Endothelial cell of umbilical vein (primary cell): ENCODE measurements around the gene ADCY9. TPM values are rescaled to one million over a fixed set of nuclear protein-coding genes. Genes with fewer than 3 reads are reported as not detected.

Experiments used
- BruUV-seq: library from RNA; stranded (reverse); fragments of 400-500 nt; replicated peaks from 2 replicates; lab custom pipeline; 2021; lab: Mats Ljungman, UMichigan
- CTCF ChIA-PET: fragments of 300-600, 350-600 bp; sonication (Branson Sonifier 250); formaldehyde crosslinking; loops from one replicate; lab custom pipeline; 2021; ENCODE audit warnings: antibody characterized with exemption, inconsistent platforms; lab: Charles Lee
- POLR2A ChIA-PET: fragments of 300-600, 350-600 bp; sonication (Branson Sonifier 250); formaldehyde crosslinking; loops from one replicate; lab custom pipeline; 2021; ENCODE audit warnings: antibody characterized with exemption, inconsistent platforms; lab: Charles Lee
- DNase-seq: peaks from one replicate; pipeline ENCODE4 v3.0.0-alpha.2; 2011; ENCODE audit warnings: low read depth, low spot score
- FAIRE-seq: peaks from 2 replicates; lab custom pipeline; 2011; peaks lifted over from hg19 to GRCh38; lab: Jason Lieb, UNC
- H2AFZ ChIP-seq: 2 replicates; pipeline ENCODE4 v1.6.0; 2012; ENCODE audit warnings: low read depth, low read length, control low read depth, inconsistent platforms
- H3K27ac ChIP-seq: 2 replicates; pipeline ENCODE4 v1.5.1; 2011; ENCODE audit warnings: low read depth, mild to moderate bottlenecking, control low read depth, low read length, moderate library complexity; ENCODE audit not compliant: insufficient read depth
- H3K27me3 ChIP-seq, 2 experiments: 2 replicates each; pipeline versions ENCODE4 v1.6.0 to v1.6.1; 2011; ENCODE audit warnings: low read length in 2 of 2, mixed read lengths in 1 of 2; ENCODE audit not compliant: control insufficient read depth in 2 of 2, insufficient read depth in 2 of 2
- H3K36me3 ChIP-seq, 2 experiments: 2 replicates in 1 of 2; 3 replicates in 1 of 2; pipeline ENCODE4 v1.5.1; 2011; ENCODE audit warnings: low read length in 2 of 2, mild to moderate bottlenecking in 1 of 2, moderate library complexity in 1 of 2; ENCODE audit not compliant: control insufficient read depth in 2 of 2, insufficient read depth in 2 of 2; ENCODE audit errors: extremely low read depth in 1 of 2
- H3K4me1 ChIP-seq: 3 replicates; pipeline ENCODE4 v1.5.1; 2011; ENCODE audit warnings: mild to moderate bottlenecking, low read length; ENCODE audit not compliant: control insufficient read depth, insufficient read depth; ENCODE audit errors: extremely low read depth
- H3K4me2 ChIP-seq: 2 replicates; pipeline ENCODE4 v1.6.1; 2011; ENCODE audit warnings: low read length, control low read depth, mixed read lengths; ENCODE audit not compliant: insufficient read depth
- H3K4me3 ChIP-seq, 3 experiments: fragments of 200-600 bp in 1 of 3; sonication (generic), shearing (Covaris generic) in 1 of 3; replicated peaks in 1 of 3; 2 replicates each; pipeline ENCODE4 v1.5.1; 2011 to 2016; ENCODE audit warnings: control low read depth in 3 of 3, low read length in 3 of 3, mild to moderate bottlenecking in 2 of 3, inconsistent platforms in 1 of 3, low read depth in 1 of 3, moderate library complexity in 1 of 3; ENCODE audit not compliant: insufficient read depth in 1 of 3
- H3K79me2 ChIP-seq: 2 replicates; pipeline ENCODE4 v1.6.0; 2012; ENCODE audit warnings: low read length, inconsistent platforms; ENCODE audit not compliant: control insufficient read depth, insufficient read depth
- H3K9ac ChIP-seq: replicated peaks from 2 replicates; pipeline ENCODE3; 2011; ENCODE audit warnings: low read length, control low read depth; ENCODE audit not compliant: insufficient read depth; ENCODE audit errors: extremely low read depth
- H3K9me1 ChIP-seq: replicated peaks from 3 replicates; pipeline ENCODE4 v1.6.0; 2011; ENCODE audit warnings: mild to moderate bottlenecking, low read length; ENCODE audit not compliant: control insufficient read depth, insufficient read depth; ENCODE audit errors: extremely low read depth
- H3K9me3 ChIP-seq: replicated peaks from 2 replicates; pipeline ENCODE4 v1.5.1; 2012; ENCODE audit warnings: low read length, inconsistent platforms; ENCODE audit not compliant: control insufficient read depth, insufficient read depth
- H4K20me1 ChIP-seq: replicated peaks from 2 replicates; pipeline ENCODE3; 2011; ENCODE audit warnings: mild to moderate bottlenecking, low read length; ENCODE audit not compliant: control insufficient read depth, insufficient read depth; ENCODE audit errors: extremely low read depth
- CTCF ChIP-seq, 2 donors: IDR thresholded peaks; 1 replicate in 1 of 2; 2 replicates in 1 of 2; pipeline ENCODE4 v1.5.1; 2011; ENCODE audit warnings: low read length in 2 of 2, mild to moderate bottlenecking in 2 of 2, moderate library complexity in 2 of 2, control low read depth in 1 of 2, inconsistent platforms in 1 of 2, low read depth in 1 of 2; ENCODE audit not compliant: insufficient read depth in 1 of 2; ENCODE audit errors: extremely low read depth in 1 of 2
- EZH2 ChIP-seq: IDR thresholded peaks from 2 replicates; pipeline ENCODE4 v1.6.1; 2012; ENCODE audit warnings: borderline replicate concordance, low read depth, mild to moderate bottlenecking, moderate library complexity, low read length, inconsistent platforms; ENCODE audit not compliant: severe bottlenecking
- FOS ChIP-seq: IDR thresholded peaks from 2 replicates; pipeline ENCODE4 v1.6.1; 2011; ENCODE audit warnings: mild to moderate bottlenecking, low read length, moderate library complexity, borderline replicate concordance; ENCODE audit not compliant: insufficient read depth
- GATA2 ChIP-seq: IDR thresholded peaks from 2 replicates; pipeline ENCODE4 v1.7.0; 2011; ENCODE audit warnings: low read depth, mild to moderate bottlenecking, moderate library complexity, mixed read lengths, low read length; ENCODE audit not compliant: insufficient read length, insufficient read depth
- JUN ChIP-seq: IDR thresholded peaks from 2 replicates; pipeline ENCODE4 v1.6.1; 2011; ENCODE audit warnings: borderline replicate concordance, low read depth; ENCODE audit not compliant: insufficient read length, insufficient read depth
- MAX ChIP-seq: IDR thresholded peaks from 2 replicates; pipeline ENCODE4 v1.6.1; 2011; ENCODE audit not compliant: insufficient read depth, insufficient read length
- MYC ChIP-seq: IDR thresholded peaks from one replicate; pipeline ENCODE4 v1.6.1; 2011; ENCODE audit warnings: mild to moderate bottlenecking, low read depth, low read length
- POLR2A ChIP-seq: IDR thresholded peaks from 2 replicates; pipeline ENCODE4 v1.6.1; 2012; ENCODE audit warnings: low read depth, mild to moderate bottlenecking, control low read depth, low read length
- POLR2AphosphoS5 ChIP-seq: IDR thresholded peaks from 2 replicates; pipeline ENCODE4 v1.6.1; 2012; ENCODE audit warnings: low read depth, mild to moderate bottlenecking, control low read depth, low read length, moderate library complexity; ENCODE audit not compliant: insufficient read depth
- dilution Hi-C: fragments of 300-500 bp; cut with MboI; formaldehyde crosslinking; loops from one replicate; pipeline ENCODE4 v1.15.0; 2019; ENCODE audit warnings: low sequenced_read_pairs; ENCODE audit not compliant: extremely low pct_ligation_motif_present
- intact Hi-C: fragments of 100-400 bp; cut with micrococcal nuclease; formaldehyde crosslinking; loops from one replicate; pipeline ENCODE4 v1.10.0; 2022
- polyA plus RNA-seq, 4 experiments: library from polyadenylated mRNA; depleted of rRNA in 3 of 4; stranded (reverse) in 3 of 4; unstranded in 1 of 4; fragments of >200 nt; gene quantifications; 2 replicates each; pipeline versions ENCODE4 v1.2.1 to v1.2.3, GENCODE V29; 2011 to 2012; ENCODE audit warnings: missing spikeins in 1 of 4
- total RNA-seq: library from RNA; stranded (reverse); gene quantifications from 2 replicates; pipeline ENCODE4 v1.2.3, GENCODE V29; 2021

The ADCY9 gene
- total and polyA plus RNA-seq, 2 donors (not counting 3 experiments of a cell fraction or from before 2014, with no cell fraction given) = 6.8 to 14.0 TPM

- Histone ChIP-seq H3K79me2 (no peaks in the 10 kb centered on the region), H3K9me3 (no peaks in the 10 kb centered on the region), H3K27ac (no peak overlapping the region), H3K4me3 (no peak overlapping the region), H3K4me2 (no peak overlapping the region), H3K36me3 (no peaks in the 10 kb centered on the region), H4K20me1 (no peaks in the 10 kb centered on the region), H3K9me1 (no peaks in the 10 kb centered on the region), H2AFZ (no peak overlapping the region), H3K4me1 (no peaks in the 10 kb centered on the region), H3K9ac (no peak overlapping the region), H3K27me3 (no peaks in the 10 kb centered on the region)
- ChIA-PET POLR2A (no interaction called here), CTCF (interaction anchor here (0.8 to 4.4 kb wide), 16 partner anchors 9 to 420 kb away, joined by 3 to 110 read pairs (median 6); partner anchors contain the start of gene ADCY9)
- no TSS peak for BruUV-seq
- FAIRE-seq (no peak), DNase-seq (no peak)
- TF ChIP-seq GATA2 (no peak), MAX (no peak), POLR2AphosphoS5 (no peak), CTCF (IDR thresholded peaks at IDR 0.05; ENCODE audit: extremely low read depth in 1 of 2, insufficient read depth in 1 of 2, low read depth in 1 of 2, low read length in 2 of 2) (no peak), FOS (no peak), POLR2A (no peak), JUN (no peak), MYC (no peak), EZH2 (no peak)
- dilution Hi-C loops (no loop called here), intact Hi-C loops (no loop called here)
These were observed 131.9 kb downstream of the ADCY9 start for GRCh38 chr16:3984111-3985060.
